NB4 (cell line): ENCODE data around the gene SMAD3.

ENCODE experiments used
- DNase-seq: peaks from one replicate; pipeline ENCODE4 v3.0.0; 2010; ENCODE audit warnings: low read depth
- H3K4me3 ChIP-seq: one replicate; pipeline ENCODE4 v1.5.1; 2011; ENCODE audit warnings: mild to moderate bottlenecking, low read depth, low read length, moderate library complexity
- CTCF ChIP-seq: IDR thresholded peaks from one replicate; pipeline ENCODE4 v1.5.1; 2012; ENCODE audit warnings: low read depth, low read length
- MYC ChIP-seq: IDR thresholded peaks from 2 replicates; pipeline ENCODE4 v1.6.1; 2011; ENCODE audit warnings: low read depth, low read length
- POLR2A ChIP-seq: IDR thresholded peaks from 2 replicates; pipeline ENCODE4 v1.6.1; 2011; ENCODE audit warnings: mild to moderate bottlenecking; ENCODE audit not compliant: insufficient read length; ENCODE audit errors: extremely low read depth
- TF ChIP-seq, protein P1 (sequence below): IDR thresholded peaks from 2 replicates; pipeline ENCODE4 v1.6.1; 2011; ENCODE audit warnings: low read depth, low read length

The SMAD3 gene

DNA sequence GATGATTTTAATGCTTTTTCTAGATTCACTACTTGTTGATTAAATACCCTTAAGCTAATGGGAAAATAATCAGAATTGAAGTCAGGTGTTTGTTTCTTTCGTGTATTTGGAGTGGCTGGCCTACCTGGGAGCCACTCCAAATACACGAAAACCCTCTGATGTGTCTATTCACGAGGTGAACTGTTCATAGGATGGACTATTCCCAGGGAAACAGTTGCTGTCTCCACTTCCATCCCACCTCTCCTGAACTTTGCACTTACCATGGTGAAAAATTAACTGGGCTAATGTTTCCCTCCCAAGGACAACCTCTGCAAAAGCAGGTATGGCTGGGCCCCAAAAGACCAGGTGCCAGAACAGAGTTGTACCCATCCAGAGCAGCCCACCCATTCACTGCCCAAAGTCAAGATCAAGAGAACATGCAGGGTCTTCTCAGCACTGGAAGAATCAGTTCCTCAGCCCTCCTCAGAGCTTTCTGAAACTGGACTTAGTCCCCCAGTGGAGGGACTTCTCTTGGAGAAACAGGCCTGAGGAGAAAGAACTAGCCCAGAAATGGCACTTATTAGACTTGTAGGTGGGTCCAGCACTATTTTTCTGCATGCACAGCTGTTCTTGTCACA is 2.9 kb upstream of the SMAD3 start:
- DNase-seq, result no peak
- no peak overlapping the region for H3K4me3 ChIP-seq
- TF ChIP-seq POLR2A (no peak), MYC (no peak), CTCF (no peak)
- TF ChIP-seq, protein P1, sequence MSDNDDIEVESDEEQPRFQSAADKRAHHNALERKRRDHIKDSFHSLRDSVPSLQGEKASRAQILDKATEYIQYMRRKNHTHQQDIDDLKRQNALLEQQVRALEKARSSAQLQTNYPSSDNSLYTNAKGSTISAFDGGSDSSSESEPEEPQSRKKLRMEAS, result no peak

DNA sequence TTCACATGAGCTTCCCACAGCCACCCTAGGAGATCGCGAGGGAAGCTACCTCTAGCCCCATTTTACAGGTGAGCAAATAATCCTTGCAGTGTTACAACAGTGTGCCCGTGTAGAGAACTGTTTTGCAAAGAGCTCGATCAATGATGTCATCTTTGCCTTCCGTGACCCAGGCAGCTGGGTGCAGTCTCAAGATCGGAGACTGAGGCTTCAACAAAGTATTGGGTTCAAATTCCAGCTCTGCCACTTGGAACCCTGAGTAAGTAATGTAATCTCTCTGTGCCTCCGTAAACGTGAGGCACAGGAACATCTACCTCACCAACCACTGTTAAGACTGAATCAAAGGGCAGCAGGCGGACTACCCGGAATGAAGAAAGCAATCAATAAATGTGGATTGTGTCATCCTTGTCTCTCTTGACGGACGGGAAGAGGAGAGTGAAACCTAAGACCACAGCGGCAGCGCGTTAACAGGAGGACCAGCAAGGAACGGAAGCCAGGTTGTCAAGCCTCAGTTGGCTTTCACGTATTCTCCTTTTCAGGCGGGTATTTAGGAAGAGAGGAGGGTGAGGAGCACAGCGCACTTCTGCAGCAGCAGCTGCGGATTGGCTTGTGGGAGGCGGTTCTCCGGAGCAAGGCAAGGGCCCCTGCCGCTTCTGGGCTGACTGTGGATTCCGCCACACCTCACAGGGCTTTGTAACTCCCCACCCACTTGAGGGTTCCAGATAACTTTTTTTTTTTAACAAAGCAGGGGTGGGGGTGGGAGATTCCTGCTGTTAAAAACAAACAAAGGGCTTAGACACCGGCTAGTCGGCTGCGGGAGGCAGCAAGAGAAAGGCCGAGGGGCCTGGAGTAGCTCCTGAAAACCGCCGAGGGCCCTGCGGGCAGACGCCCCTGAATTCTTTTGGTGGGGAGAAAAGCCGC is 1.5 kb upstream of the SMAD3 start:
- TF ChIP-seq, protein P1, result peak; percentile 36; the same call in 1 of the 2 replicates
- TF ChIP-seq CTCF, result no peak
- TF ChIP-seq POLR2A, result peak; percentile 65
- no peak for TF ChIP-seq MYC
- peak overlapping the region; percentile 64 for H3K4me3 ChIP-seq
- DNase-seq, result peak; percentile 94

DNA sequence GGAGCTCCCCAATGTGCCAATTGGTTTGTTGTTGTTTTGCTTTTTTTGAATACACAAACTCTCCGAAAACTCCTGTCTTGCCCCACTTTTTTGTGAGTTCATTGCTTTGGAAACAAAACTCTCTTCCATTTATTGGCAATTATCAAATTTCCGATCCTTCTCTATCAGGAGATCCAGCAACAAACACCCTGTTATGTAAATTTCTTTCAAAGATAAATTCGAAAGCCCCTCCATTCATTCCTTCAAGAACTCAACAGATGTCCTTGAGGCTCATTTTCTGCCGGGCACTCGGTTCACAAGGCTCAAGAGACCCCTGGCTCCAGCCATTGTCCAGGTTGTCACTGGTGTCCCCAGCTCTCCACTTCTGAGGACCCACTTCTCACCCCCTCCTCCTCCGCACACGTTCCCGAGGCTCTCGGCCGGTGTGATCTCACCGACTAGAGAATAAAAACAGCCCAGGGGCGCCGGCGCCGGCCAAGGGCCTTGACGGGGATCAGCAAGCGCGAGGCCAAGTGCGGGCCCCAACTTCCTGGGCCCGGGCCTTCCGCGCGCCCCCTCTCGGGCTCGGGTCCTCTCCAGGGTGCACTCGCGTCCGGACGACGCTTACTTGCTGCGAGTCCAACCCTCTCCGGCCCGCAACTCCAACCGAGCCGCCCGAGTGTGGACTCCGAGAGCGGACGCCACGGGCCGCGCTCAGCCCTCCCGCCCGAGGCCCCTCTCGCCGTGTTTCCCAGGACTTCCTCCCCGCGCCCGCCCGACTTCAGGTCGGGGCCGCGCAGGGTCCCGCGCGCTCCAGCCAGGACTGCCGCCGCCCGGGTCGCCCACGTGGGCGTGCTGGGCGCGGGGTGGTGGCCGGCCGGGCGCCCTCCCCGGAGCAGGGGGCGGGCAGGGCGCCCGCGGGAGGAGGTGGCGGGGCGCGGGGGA is 533 bp upstream of the SMAD3 start:
- no peak for DNase-seq
- H3K4me3 ChIP-seq, result peak overlapping the region; percentile 64

DNA sequence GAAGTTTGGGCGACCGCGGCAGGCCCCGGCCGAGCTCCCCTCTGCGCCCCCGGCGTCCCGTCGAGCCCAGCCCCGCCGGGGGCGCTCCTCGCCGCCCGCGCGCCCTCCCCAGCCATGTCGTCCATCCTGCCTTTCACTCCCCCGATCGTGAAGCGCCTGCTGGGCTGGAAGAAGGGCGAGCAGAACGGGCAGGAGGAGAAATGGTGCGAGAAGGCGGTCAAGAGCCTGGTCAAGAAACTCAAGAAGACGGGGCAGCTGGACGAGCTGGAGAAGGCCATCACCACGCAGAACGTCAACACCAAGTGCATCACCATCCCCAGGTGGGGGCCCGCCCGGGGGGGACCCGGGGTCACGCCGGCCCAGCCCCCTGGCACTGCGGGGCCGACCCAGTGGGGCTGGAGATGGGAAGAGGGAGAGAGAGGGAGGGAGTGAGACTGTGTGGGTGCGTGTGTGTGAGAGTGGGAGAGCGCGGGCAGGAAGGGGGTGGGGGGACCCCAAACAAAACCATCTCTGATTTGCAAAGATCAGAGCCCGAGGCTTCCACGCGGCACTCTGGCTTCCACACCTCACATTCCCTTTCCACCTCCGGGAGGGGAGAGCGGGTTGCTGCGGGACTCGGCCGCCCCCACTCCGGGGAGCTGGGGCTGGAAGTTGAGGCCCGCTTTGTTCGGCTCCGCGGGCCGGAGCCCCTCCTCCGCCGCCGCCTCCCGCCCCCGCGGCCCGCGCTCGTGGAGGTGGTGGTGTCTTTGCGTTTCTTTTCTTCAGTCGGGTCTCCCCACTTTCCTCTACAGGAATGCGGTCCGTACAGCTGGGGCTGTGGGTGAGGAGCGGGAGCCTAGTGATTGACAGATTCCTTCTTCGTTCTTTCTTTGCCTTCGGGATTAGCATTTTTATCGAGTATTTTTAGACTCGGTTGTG is 898 bp downstream of the SMAD3 start:
- no peak for DNase-seq
- TF ChIP-seq, protein P1, result no peak
- TF ChIP-seq POLR2A (no peak), MYC (no peak), CTCF (no peak)
- peak overlapping the region; percentile 81 for H3K4me3 ChIP-seq

More for the DNA sequence above, 533 bp upstream of the SMAD3 start:
- TF ChIP-seq MYC, result 0 out of 2 replicates have a peak, but pooled peaks have one; percentile 11
- TF ChIP-seq POLR2A, result no peak
- TF ChIP-seq, protein P1, result peak; percentile 18; the same call in 1 of the 2 replicates

DNA sequence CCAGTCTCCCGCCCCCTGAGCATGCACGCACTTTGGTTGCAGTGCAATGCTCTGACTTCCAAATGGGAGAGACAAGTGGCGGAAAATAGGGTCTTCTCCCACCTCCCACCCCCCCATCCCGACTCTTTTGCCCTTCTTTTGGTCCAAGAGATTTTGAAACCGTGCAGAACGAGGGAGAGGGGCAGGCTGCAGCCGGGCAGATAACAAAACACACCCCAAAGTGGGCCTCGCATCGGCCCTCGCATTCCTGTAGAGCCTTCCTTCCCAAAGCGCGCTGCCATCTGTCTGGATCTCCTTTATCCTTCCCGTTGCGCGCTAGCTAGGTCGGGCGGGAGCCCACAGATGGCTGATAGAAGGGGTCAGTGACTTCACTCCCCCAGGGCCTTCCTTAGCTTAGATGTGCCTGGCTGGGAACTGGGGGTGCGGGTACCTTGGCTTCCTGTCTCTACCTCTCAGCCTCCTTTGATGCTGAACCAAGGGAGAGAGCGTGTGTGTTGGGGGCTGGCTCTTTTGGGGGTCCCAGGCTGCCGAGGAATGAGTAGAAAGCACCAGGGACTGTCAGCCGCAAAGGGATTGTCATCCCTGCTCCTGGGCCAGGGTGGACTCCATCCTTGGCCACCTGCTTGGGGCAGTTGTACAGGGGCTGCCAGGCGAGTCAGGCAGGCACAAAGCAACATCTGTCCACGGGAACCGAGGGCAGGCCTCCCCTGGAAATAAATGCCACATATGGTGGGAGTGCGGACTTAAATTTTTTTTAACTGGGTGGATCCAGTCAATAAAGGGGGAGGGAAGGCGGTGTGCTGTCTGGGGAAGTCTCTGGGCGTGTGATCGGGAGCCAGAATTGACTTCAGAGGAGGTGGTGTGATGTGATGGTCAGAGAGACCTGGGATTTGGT is 1.8 kb downstream of the SMAD3 start:
- no peak for DNase-seq
- H3K4me3 ChIP-seq, result peak overlapping the region; percentile 81
- TF ChIP-seq, protein P1, result no peak
- TF ChIP-seq POLR2A, result no peak
- no peak for TF ChIP-seq MYC
- TF ChIP-seq CTCF, result no peak
